GM06990 (cell line): Measurements from ENCODE around the gene SLC25A3.

Experiments
- DNase-seq: peaks from one replicate; pipeline ENCODE4 v3.0.0-alpha.2; 2011; ENCODE audit not compliant: insufficient read length; ENCODE audit errors: extremely low read depth
- H3K27me3 ChIP-seq: replicated peaks from 2 replicates; pipeline ENCODE4 v1.6.0; 2011; ENCODE audit warnings: low read length; ENCODE audit not compliant: control insufficient read depth, insufficient read depth
- H3K36me3 ChIP-seq: 2 replicates; pipeline ENCODE4 v1.5.1; 2011; ENCODE audit warnings: low read length; ENCODE audit not compliant: control insufficient read depth, insufficient read depth
- H3K4me3 ChIP-seq: replicated peaks from 2 replicates; pipeline ENCODE4 v1.5.1; 2011; ENCODE audit warnings: low read depth, mild to moderate bottlenecking, control low read depth, low read length
- TF ChIP-seq, protein P1 (sequence below): IDR thresholded peaks from 2 replicates; pipeline ENCODE4 v1.5.1; 2011; ENCODE audit warnings: low read length, control low read depth, mild to moderate bottlenecking, inconsistent platforms; ENCODE audit not compliant: insufficient read depth, poor library complexity, severe bottlenecking

SLC25A3 gene

DNA sequence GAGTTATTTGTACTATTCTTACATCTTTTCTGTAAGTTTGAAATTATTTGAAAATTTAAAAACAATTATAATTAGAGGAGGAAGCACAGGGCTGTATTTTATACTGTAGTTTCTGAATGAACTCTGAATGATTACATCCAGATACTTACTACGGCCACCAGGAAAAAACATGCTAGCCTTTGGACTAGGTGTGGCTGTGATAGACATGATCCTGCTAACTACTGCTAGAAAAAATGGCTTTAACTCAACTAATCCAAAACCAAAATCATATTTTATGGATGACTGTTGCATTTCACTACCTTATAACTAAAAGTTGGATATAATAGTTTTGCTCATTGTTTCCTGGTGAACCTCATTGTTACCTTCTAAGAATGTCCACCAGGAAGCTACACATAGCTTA lies 15.1 kb upstream of the SLC25A3 start:
- TF ChIP-seq, protein P1, sequence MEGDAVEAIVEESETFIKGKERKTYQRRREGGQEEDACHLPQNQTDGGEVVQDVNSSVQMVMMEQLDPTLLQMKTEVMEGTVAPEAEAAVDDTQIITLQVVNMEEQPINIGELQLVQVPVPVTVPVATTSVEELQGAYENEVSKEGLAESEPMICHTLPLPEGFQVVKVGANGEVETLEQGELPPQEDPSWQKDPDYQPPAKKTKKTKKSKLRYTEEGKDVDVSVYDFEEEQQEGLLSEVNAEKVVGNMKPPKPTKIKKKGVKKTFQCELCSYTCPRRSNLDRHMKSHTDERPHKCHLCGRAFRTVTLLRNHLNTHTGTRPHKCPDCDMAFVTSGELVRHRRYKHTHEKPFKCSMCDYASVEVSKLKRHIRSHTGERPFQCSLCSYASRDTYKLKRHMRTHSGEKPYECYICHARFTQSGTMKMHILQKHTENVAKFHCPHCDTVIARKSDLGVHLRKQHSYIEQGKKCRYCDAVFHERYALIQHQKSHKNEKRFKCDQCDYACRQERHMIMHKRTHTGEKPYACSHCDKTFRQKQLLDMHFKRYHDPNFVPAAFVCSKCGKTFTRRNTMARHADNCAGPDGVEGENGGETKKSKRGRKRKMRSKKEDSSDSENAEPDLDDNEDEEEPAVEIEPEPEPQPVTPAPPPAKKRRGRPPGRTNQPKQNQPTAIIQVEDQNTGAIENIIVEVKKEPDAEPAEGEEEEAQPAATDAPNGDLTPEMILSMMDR, result no peak

DNA sequence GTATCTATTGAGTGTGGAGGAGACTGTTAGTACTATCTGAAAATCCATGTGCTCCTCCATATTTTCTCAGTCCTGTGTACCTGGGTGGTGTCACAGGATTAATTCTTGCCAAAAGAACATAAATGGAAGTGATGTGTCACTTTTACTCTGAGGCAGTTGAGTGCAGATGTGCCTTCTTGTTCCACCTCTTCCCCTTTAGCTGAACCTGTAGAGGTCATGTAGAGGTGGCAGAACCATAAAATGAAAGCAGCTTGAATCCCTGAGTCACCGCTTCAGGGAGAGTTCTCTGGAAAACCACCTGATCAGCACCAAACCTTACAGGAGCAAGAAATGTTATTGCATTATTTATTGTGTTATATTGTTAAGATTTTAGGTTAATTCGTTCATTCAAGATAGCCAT lies 14.7 kb upstream of the SLC25A3 start:
- TF ChIP-seq, protein P1, result no peak
- Histone ChIP-seq H3K4me3 (no peak overlapping the region), H3K36me3 (no peaks in the 10 kb centered on the region), H3K27me3 (no peaks in the 10 kb centered on the region)
- no peak for DNase-seq

More for the DNA sequence above, 15.1 kb upstream of the SLC25A3 start:
- H3K4me3 ChIP-seq, result no peak overlapping the region
- H3K36me3 ChIP-seq, result no peaks in the 10 kb centered on the region
- DNase-seq, result no peak
- H3K27me3 ChIP-seq, result no peaks in the 10 kb centered on the region

DNA sequence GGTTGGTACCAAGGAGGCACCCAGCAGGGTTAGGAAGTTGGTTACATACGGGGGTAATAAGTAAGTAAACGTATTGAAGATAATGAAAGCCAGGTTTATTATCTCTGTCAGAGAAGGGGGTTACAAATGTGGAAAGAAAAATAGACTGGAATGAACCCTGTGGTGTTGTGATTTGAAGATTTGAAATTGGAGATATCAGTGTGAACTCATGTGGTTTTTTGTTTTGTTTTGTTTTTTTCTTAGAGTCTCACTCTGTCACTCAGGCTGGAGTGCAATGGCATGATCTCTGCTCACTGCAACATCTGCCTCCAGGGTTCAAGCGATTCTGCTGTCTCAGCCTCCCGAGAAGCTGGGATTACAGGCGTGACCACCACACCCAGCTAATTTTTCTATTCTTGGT lies 14.1 kb upstream of the SLC25A3 start:
- Histone ChIP-seq H3K36me3 (no peaks in the 10 kb centered on the region), H3K4me3 (no peak overlapping the region), H3K27me3 (no peaks in the 10 kb centered on the region)
- DNase-seq, result no peak
- TF ChIP-seq, protein P1, result no peak

DNA sequence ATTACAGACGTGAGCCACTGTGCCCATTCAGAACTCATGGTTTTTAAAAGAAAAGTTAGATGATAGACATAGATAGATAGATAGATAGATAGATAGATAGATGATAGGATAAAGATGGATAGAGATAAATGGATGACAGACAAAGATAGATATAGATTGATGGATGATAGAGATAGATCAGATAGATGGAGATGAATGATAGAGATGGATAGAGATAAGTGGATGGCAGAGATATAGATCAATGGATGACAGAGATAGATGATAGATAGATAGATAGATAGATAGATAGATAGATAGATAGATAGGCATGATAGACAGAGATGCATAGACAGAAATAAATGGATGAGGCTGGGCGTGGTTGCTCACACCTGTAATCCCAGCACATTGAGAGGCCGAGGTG lies 13.7 kb upstream of the SLC25A3 start:
- TF ChIP-seq, protein P1, result no peak
- Histone ChIP-seq H3K27me3 (no peaks in the 10 kb centered on the region), H3K4me3 (no peak overlapping the region), H3K36me3 (no peaks in the 10 kb centered on the region)
- no peak for DNase-seq

DNA sequence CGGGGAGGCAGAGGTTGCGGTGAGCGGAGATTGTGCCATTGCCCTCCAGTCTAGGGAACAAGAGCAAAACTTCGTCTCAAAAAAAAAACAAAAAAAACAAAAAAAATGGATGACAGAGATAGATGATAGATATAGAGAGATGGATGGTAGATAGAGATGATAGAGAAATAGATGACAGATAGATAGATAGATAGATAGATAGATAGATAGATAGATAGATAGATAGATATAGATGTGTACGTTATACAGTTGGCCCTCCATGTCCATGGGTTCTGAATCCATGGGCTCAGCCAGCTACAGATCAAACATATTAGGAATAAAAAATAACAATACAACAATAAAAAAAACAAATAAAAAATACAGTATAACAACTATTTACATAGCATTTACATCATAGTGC lies 12.8 kb upstream of the SLC25A3 start:
- TF ChIP-seq, protein P1, result no peak
- Histone ChIP-seq H3K4me3 (no peak overlapping the region), H3K36me3 (no peaks in the 10 kb centered on the region), H3K27me3 (no peaks in the 10 kb centered on the region)
- DNase-seq, result no peak

DNA sequence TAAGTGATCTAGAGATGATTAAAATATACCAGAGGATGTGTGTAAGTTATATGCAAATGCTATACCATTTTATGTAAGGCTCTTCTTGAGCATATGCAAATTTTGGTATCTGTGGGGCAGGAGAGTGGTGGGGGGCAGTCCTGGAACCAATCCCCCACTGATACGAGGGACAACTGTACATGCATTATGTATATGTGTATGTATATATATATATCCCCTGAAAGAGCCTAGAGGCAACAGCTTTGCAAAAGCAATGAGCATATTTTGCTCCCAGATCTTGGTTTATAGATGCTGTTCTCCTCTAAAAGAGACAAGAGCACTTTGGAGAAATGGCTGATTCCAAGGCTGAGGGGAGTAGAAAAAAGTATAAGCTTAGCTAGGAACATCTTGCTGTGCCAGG lies 12.4 kb upstream of the SLC25A3 start:
- TF ChIP-seq, protein P1, result no peak
- no peak for DNase-seq
- Histone ChIP-seq H3K36me3 (no peaks in the 10 kb centered on the region), H3K4me3 (no peak overlapping the region), H3K27me3 (no peaks in the 10 kb centered on the region)
